Motor neuron (in vitro differentiated cells): ENCODE results near the gene UBAC2. TPM values are rescaled to one million over a fixed set of nuclear protein-coding genes. Genes with fewer than 3 reads are reported as not detected.
A peak's percentile ranks its signal among the peaks of the same experiment; 100 is the strongest.

Source experiments
- ATAC-seq, 8 experiments: fragments of 200-7000 bp; cut with Tn5 transposase; replicated peaks in 6 of 8; 2 replicates each; pipeline ENCODE4 v1.8.0; 2021; ENCODE audit warnings: mild to moderate bottlenecking in 8 of 8, moderate library complexity in 8 of 8
- H3K27ac ChIP-seq, 2 donors: fragments of 250-450 bp; sonication (Bioruptor Pico); 2 replicates each; pipeline ENCODE4 v1.9.0; 2021; ENCODE audit warnings: antibody characterized with exemption in 2 of 2, mild to moderate bottlenecking in 2 of 2, moderate library complexity in 1 of 2
- H3K4me1 ChIP-seq, 2 donors: fragments of 250-450 bp; sonication (Bioruptor Pico); replicated peaks in 1 of 2; 2 replicates each; pipeline ENCODE4 v1.6.1; 2021; ENCODE audit warnings: antibody characterized with exemption in 2 of 2, mild to moderate bottlenecking in 2 of 2, moderate library complexity in 1 of 2
- H3K4me3 ChIP-seq, 5 donors: fragments of 250-450 bp; sonication (Bioruptor Pico); 2 replicates each; pipeline ENCODE4 v1.9.0; 2021; ENCODE audit warnings: antibody characterized with exemption in 5 of 5, mild to moderate bottlenecking in 5 of 5, moderate library complexity in 4 of 5
- WGBS, 10 experiments: fragments of 450-650 bp; shearing (Covaris generic); methylation state at CpG; one replicate each; pipeline ENCODE4 v1.0.0; 2022; 5-methylcytosine and 5-hydroxymethylcytosine counted together
- in situ Hi-C, 9 experiments: fragments of 400-800 bp; cut with MboI; loops; one replicate each; pipeline ENCODE4 v1.15.0; 2021; ENCODE audit warnings: low sequenced_read_pairs in 9 of 9, low pct_unique_long_range_greater_than_20kb in 2 of 9; ENCODE audit not compliant: unreplicated experiment in 9 of 9
- total RNA-seq, 8 experiments: library from RNA; unstranded; fragments of 300-600 nt; gene quantifications; 2 replicates each; pipeline versions ENCODE4 v1.2.3 to v1.2.4, GENCODE V29; 2022

UBAC2 gene
- total RNA-seq, 8 experiments from 2014 or later, result 28.5 to 47.7 (median 34.9) TPM

GRCh38 chr13:99377641-99378040 is 177.0 kb downstream of the UBAC2 start:
- H3K4me1 ChIP-seq, result no peaks in the 10 kb centered on the region
- ATAC-seq, result no peak
- no peak overlapping the region for H3K4me3 ChIP-seq
- 87 to 100% (median 96%) methylated on average over 1 to 8 of the region's 8 CpGs; no CpG with 5 or more reads in 2 of the 10 experiments for WGBS, 10 experiments
- in situ Hi-C loops, result no loop called here
- H3K27ac ChIP-seq, result no peak overlapping the region

GRCh38 chr13:99378985-99379733 is 178.5 kb downstream of the UBAC2 start:
- Histone ChIP-seq H3K4me1 (no peaks in the 10 kb centered on the region), H3K27ac (no peak overlapping the region), H3K4me3 (no peak overlapping the region)
- ATAC-seq, result peak in 3 of 8 experiments; percentile 20 to 50 (median 27)
- WGBS, 10 experiments, result 33 to 100% (median 76%) methylated on average over 1 to 3 of the region's 3 CpGs
- in situ Hi-C loops, result no loop called here

GRCh38 chr13:99379856-99380801 is 179.5 kb downstream of the UBAC2 start:
- ATAC-seq, result no peak
- in situ Hi-C loops, result no loop called here
- H3K4me1 ChIP-seq, result no peaks in the 10 kb centered on the region
- H3K4me3 ChIP-seq, result no peak overlapping the region
- 80 to 97% (median 90%) methylated on average over 2 to 6 of the region's 16 CpGs; no CpG with 5 or more reads in 2 of the 10 experiments for WGBS, 10 experiments
- no peak overlapping the region for H3K27ac ChIP-seq

- Histone ChIP-seq H3K4me3 (no peak overlapping the region), H3K4me1 (no peaks in the 10 kb centered on the region), H3K27ac (no peak overlapping the region)
- no peak for ATAC-seq
- in situ Hi-C loops, result no loop called here
- 86 to 100% (median 94%) methylated on average over 2 to 10 of the region's 15 CpGs; no CpG with 5 or more reads in 2 of the 10 experiments for WGBS, 10 experiments
Measured at GRCh38 chr13:99380921-99381645, 180.4 kb downstream of the UBAC2 start.

- no peaks in the 10 kb centered on the region for H3K4me1 ChIP-seq
- no peak overlapping the region for H3K4me3 ChIP-seq
- in situ Hi-C loops, result no loop called here
- WGBS, 10 experiments, result 86 to 100% (median 95%) methylated on average over 1 to 2 of the region's 2 CpGs; no CpG with 5 or more reads in 4 of the 10 experiments
- H3K27ac ChIP-seq, result no peak overlapping the region
- no peak for ATAC-seq
Measured at GRCh38 chr13:99381766-99382165, 181.1 kb downstream of the UBAC2 start.

GRCh38 chr13:99382428-99383133 is 181.9 kb downstream of the UBAC2 start:
- no peak overlapping the region for H3K27ac ChIP-seq
- WGBS, 10 experiments, result 79 to 86% (median 83%) methylated on average over 1 to 7 of the region's 9 CpGs; no CpG with 5 or more reads in 7 of the 10 experiments
- H3K4me1 ChIP-seq, result no peaks in the 10 kb centered on the region
- in situ Hi-C loops, result no loop called here
- no peak overlapping the region for H3K4me3 ChIP-seq
- peak in 3 of 8 experiments; percentile 77 to 93 (median 91) for ATAC-seq

GRCh38 chr13:99383511-99383921 is 182.9 kb downstream of the UBAC2 start:
- WGBS, 10 experiments, result 82 to 100% (median 100%) methylated on average over 1 to 7 of the region's 11 CpGs; no CpG with 5 or more reads in 5 of the 10 experiments
- in situ Hi-C loops, result no loop called here
- no peak overlapping the region for H3K27ac ChIP-seq

GRCh38 chr13:99383946-99384345 is 183.3 kb downstream of the UBAC2 start:
- 75 to 100% (median 100%) methylated on average over 1 to 4 of the region's 5 CpGs; no CpG with 5 or more reads in 4 of the 10 experiments for WGBS, 10 experiments
- in situ Hi-C loops, result no loop called here
- no peak for ATAC-seq

More at GRCh38 chr13:99383511-99383921, 182.9 kb downstream of the UBAC2 start:
- no peak overlapping the region for H3K4me3 ChIP-seq
- H3K4me1 ChIP-seq, result no peaks in the 10 kb centered on the region
- ATAC-seq, result no peak

GRCh38 chr13:99384468-99384867 is 183.8 kb downstream of the UBAC2 start:
- ATAC-seq, result no peak
- WGBS, 10 experiments, result 63 to 100% (median 100%) methylated on average over 1 to 6 of the region's 13 CpGs; no CpG with 5 or more reads in 4 of the 10 experiments
- no peaks in the 10 kb centered on the region for H3K4me1 ChIP-seq
- no peak overlapping the region for H3K27ac ChIP-seq
- in situ Hi-C loops, result no loop called here
- H3K4me3 ChIP-seq, result no peak overlapping the region

More at GRCh38 chr13:99383946-99384345, 183.3 kb downstream of the UBAC2 start:
- H3K27ac ChIP-seq, result no peak overlapping the region
- H3K4me1 ChIP-seq, result no peaks in the 10 kb centered on the region
- H3K4me3 ChIP-seq, result no peak overlapping the region

GRCh38 chr13:99385161-99385560 is 184.5 kb downstream of the UBAC2 start:
- Histone ChIP-seq H3K4me3 (no peak overlapping the region), H3K27ac (no peak overlapping the region), H3K4me1 (no peaks in the 10 kb centered on the region)
- ATAC-seq, result no peak
- in situ Hi-C loops, result no loop called here
- WGBS, 10 experiments, result 92 to 100% (median 97%) methylated on average over 1 to 12 of the region's 15 CpGs; no CpG with 5 or more reads in 5 of the 10 experiments

- H3K4me3 ChIP-seq, result no peak overlapping the region
- 70 to 100% (median 98%) methylated on average over 1 to 5 of the region's 6 CpGs; no CpG with 5 or more reads in 4 of the 10 experiments for WGBS, 10 experiments
- in situ Hi-C loops, result no loop called here
- H3K4me1 ChIP-seq, result no peaks in the 10 kb centered on the region
- no peak for ATAC-seq
- H3K27ac ChIP-seq, result no peak overlapping the region
Measured at GRCh38 chr13:99385940-99386339, 185.3 kb downstream of the UBAC2 start.

GRCh38 chr13:99386495-99386894 is 185.8 kb downstream of the UBAC2 start:
- WGBS, 10 experiments, result 67 to 100% (median 86%) methylated on average over 1 to 5 of the region's 10 CpGs; no CpG with 5 or more reads in 4 of the 10 experiments
- no peak for ATAC-seq
- H3K4me3 ChIP-seq, result no peak overlapping the region
- no peaks in the 10 kb centered on the region for H3K4me1 ChIP-seq
- in situ Hi-C loops, result no loop called here
- no peak overlapping the region for H3K27ac ChIP-seq
